ENCODE data around the gene MPI. TPM values are rescaled to one million over a fixed set of nuclear protein-coding genes. Genes with fewer than 3 reads are reported as not detected.

The MPI gene
- total and polyA plus RNA-seq, 2 donors = 22.2 to 36.1 TPM

GRCh38 chr15:74868059-74868458 lies 21.8 kb upstream of the MPI start:
- Histone ChIP-seq H3K27ac (ENCODE audit: low read depth in 1 of 2, low read length in 1 of 2) (peak overlapping the region in 1 of 2 donors; percentile 7), H3K27me3 (ENCODE audit: control insufficient read depth in 2 of 2, insufficient read depth in 1 of 2, low read length in 1 of 2) (no peaks in the 10 kb centered on the region), H3K9me3 (ENCODE audit: control insufficient read depth in 2 of 2, insufficient read depth in 1 of 2, low read length in 1 of 2) (peaks cover 2 to 5% of the 10 kb centered on the region in 2 donors), H3K4me1 (ENCODE audit: control insufficient read depth in 2 of 2, insufficient read depth in 2 of 2, low read length in 2 of 2) (peaks cover 29 to 40% of the 10 kb centered on the region in 2 donors), H3K36me3 (ENCODE audit: control insufficient read depth in 2 of 2, insufficient read depth in 2 of 2, low read length in 1 of 2) (peaks cover 17% of the 10 kb centered on the region in 2 donors), H3K4me3 (ENCODE audit: low read length in 2 of 2) (no peak overlapping the region)
- DNase-seq (ENCODE audit: low read depth in 6 of 9, low spot score in 9 of 9) = peak in 1 of 9 donors; percentile 19
- WGBS = 26% methylated on average over 6 of the region's 6 CpGs

GRCh38 chr15:74869372-74869725 lies 20.5 kb upstream of the MPI start:
- peak overlapping the region in 1 of 2 donors; percentile 46 for H3K27ac ChIP-seq (ENCODE audit: low read depth in 1 of 2, low read length in 1 of 2)

GRCh38 chr15:74869726-74870407 lies 20.0 kb upstream of the MPI start:
- peak in 1 of 9 donors; percentile 47 for DNase-seq (ENCODE audit: low read depth in 6 of 9, low spot score in 9 of 9)
- Histone ChIP-seq H3K27ac (ENCODE audit: low read depth in 1 of 2, low read length in 1 of 2) (peak overlapping the region; percentile 46 to 48), H3K27me3 (ENCODE audit: control insufficient read depth in 2 of 2, insufficient read depth in 1 of 2, low read length in 1 of 2) (no peaks in the 10 kb centered on the region), H3K36me3 (ENCODE audit: control insufficient read depth in 2 of 2, insufficient read depth in 2 of 2, low read length in 1 of 2) (peaks cover 13 to 17% of the 10 kb centered on the region in 2 donors), H3K9me3 (ENCODE audit: control insufficient read depth in 2 of 2, insufficient read depth in 1 of 2, low read length in 1 of 2) (peaks cover 2 to 5% of the 10 kb centered on the region in 2 donors), H3K4me1 (ENCODE audit: control insufficient read depth in 2 of 2, insufficient read depth in 2 of 2, low read length in 2 of 2) (peaks cover 29 to 46% of the 10 kb centered on the region in 2 donors), H3K4me3 (ENCODE audit: low read length in 2 of 2) (no peak overlapping the region)
- 17% methylated on average over 6 of the region's 6 CpGs for WGBS

More at GRCh38 chr15:74869372-74869725, 20.5 kb upstream of the MPI start:
- Histone ChIP-seq H3K4me3 (ENCODE audit: low read length in 2 of 2) (no peak overlapping the region), H3K4me1 (ENCODE audit: control insufficient read depth in 2 of 2, insufficient read depth in 2 of 2, low read length in 2 of 2) (peaks cover 29 to 46% of the 10 kb centered on the region in 2 donors), H3K27me3 (ENCODE audit: control insufficient read depth in 2 of 2, insufficient read depth in 1 of 2, low read length in 1 of 2) (no peaks in the 10 kb centered on the region), H3K9me3 (ENCODE audit: control insufficient read depth in 2 of 2, insufficient read depth in 1 of 2, low read length in 1 of 2) (peaks cover 2 to 5% of the 10 kb centered on the region in 2 donors), H3K36me3 (ENCODE audit: control insufficient read depth in 2 of 2, insufficient read depth in 2 of 2, low read length in 1 of 2) (peaks cover 16 to 17% of the 10 kb centered on the region in 2 donors)
- no peak for DNase-seq (ENCODE audit: low read depth in 6 of 9, low spot score in 9 of 9)

GRCh38 chr15:74870436-74871215 lies 19.2 kb upstream of the MPI start:
- Histone ChIP-seq H3K4me1 (ENCODE audit: control insufficient read depth in 2 of 2, insufficient read depth in 2 of 2, low read length in 2 of 2) (peaks cover 29 to 46% of the 10 kb centered on the region in 2 donors), H3K36me3 (ENCODE audit: control insufficient read depth in 2 of 2, insufficient read depth in 2 of 2, low read length in 1 of 2) (peaks cover 13 to 17% of the 10 kb centered on the region in 2 donors), H3K27me3 (ENCODE audit: control insufficient read depth in 2 of 2, insufficient read depth in 1 of 2, low read length in 1 of 2) (no peaks in the 10 kb centered on the region), H3K27ac (ENCODE audit: low read depth in 1 of 2, low read length in 1 of 2) (peak overlapping the region in 1 of 2 donors; percentile 42), H3K9me3 (ENCODE audit: control insufficient read depth in 2 of 2, insufficient read depth in 1 of 2, low read length in 1 of 2) (peaks cover 2 to 5% of the 10 kb centered on the region in 2 donors), H3K4me3 (ENCODE audit: low read length in 2 of 2) (peak overlapping the region in 1 of 2 donors; percentile 7)
- WGBS = 19% methylated on average over 6 of the region's 6 CpGs
- no peak for DNase-seq (ENCODE audit: low read depth in 6 of 9, low spot score in 9 of 9)

GRCh38 chr15:74872702-74873035 lies 17.2 kb upstream of the MPI start:
- 2% methylated on average over 11 of the region's 11 CpGs for WGBS
- no peak for DNase-seq (ENCODE audit: low read depth in 6 of 9, low spot score in 9 of 9)
- Histone ChIP-seq H3K9me3 (ENCODE audit: control insufficient read depth in 2 of 2, insufficient read depth in 1 of 2, low read length in 1 of 2) (peaks cover 2 to 4% of the 10 kb centered on the region in 2 donors), H3K27ac (ENCODE audit: low read depth in 1 of 2, low read length in 1 of 2) (peak overlapping the region; percentile 84 to 98), H3K36me3 (ENCODE audit: control insufficient read depth in 2 of 2, insufficient read depth in 2 of 2, low read length in 1 of 2) (peaks cover 6 to 15% of the 10 kb centered on the region in 2 donors), H3K4me1 (ENCODE audit: control insufficient read depth in 2 of 2, insufficient read depth in 2 of 2, low read length in 2 of 2) (peaks cover 29 to 41% of the 10 kb centered on the region in 2 donors), H3K4me3 (ENCODE audit: low read length in 2 of 2) (peak overlapping the region; percentile 74 to 97), H3K27me3 (ENCODE audit: control insufficient read depth in 2 of 2, insufficient read depth in 1 of 2, low read length in 1 of 2) (no peaks in the 10 kb centered on the region)

GRCh38 chr15:74873036-74873755 lies 16.6 kb upstream of the MPI start, which contains the start of gene SCAMP2:
Gene SCAMP2, minus strand, starts transcription at chr15:74873365. Its CDS starts 110 bp downstream, at chr15:74873255.
- no peaks in the 10 kb centered on the region for H3K27me3 ChIP-seq (ENCODE audit: control insufficient read depth in 2 of 2, insufficient read depth in 1 of 2, low read length in 1 of 2)
- DNase-seq (ENCODE audit: low read depth in 6 of 9, low spot score in 9 of 9) = peak; percentile 78 to 96 (median 88)
- H3K4me3 ChIP-seq (ENCODE audit: low read length in 2 of 2) = peak within 1 kb of the TSS; percentile 74 to 97
- under 1% methylated on average over 49 of the region's 52 CpGs for WGBS
- H3K9me3 ChIP-seq (ENCODE audit: control insufficient read depth in 2 of 2, insufficient read depth in 1 of 2, low read length in 1 of 2) = peaks cover 0 to 2% of the 10 kb centered on the region in 2 donors
- peaks cover 26 to 37% of the 10 kb centered on the region in 2 donors for H3K4me1 ChIP-seq (ENCODE audit: control insufficient read depth in 2 of 2, insufficient read depth in 2 of 2, low read length in 2 of 2)
- peak within 1 kb of the TSS; percentile 84 to 98 for H3K27ac ChIP-seq (ENCODE audit: low read depth in 1 of 2, low read length in 1 of 2)
- peaks cover under 1 to 10% of the 10 kb centered on the region in 2 donors for H3K36me3 ChIP-seq (ENCODE audit: control insufficient read depth in 2 of 2, insufficient read depth in 2 of 2, low read length in 1 of 2)

- peaks cover 0 to 2% of the 10 kb centered on the region in 2 donors for H3K9me3 ChIP-seq (ENCODE audit: control insufficient read depth in 2 of 2, insufficient read depth in 1 of 2, low read length in 1 of 2)
- H3K36me3 ChIP-seq (ENCODE audit: control insufficient read depth in 2 of 2, insufficient read depth in 2 of 2, low read length in 1 of 2) = peaks cover 0 to 5% of the 10 kb centered on the region in 2 donors
- H3K4me1 ChIP-seq (ENCODE audit: control insufficient read depth in 2 of 2, insufficient read depth in 2 of 2, low read length in 2 of 2) = peaks cover 22 to 34% of the 10 kb centered on the region in 2 donors
- H3K27ac ChIP-seq (ENCODE audit: low read depth in 1 of 2, low read length in 1 of 2) = peak overlapping the region; percentile 22 to 66
- WGBS = 54% methylated on average over 16 of the region's 16 CpGs
- DNase-seq (ENCODE audit: low read depth in 6 of 9, low spot score in 9 of 9) = no peak
- H3K27me3 ChIP-seq (ENCODE audit: control insufficient read depth in 2 of 2, insufficient read depth in 1 of 2, low read length in 1 of 2) = no peaks in the 10 kb centered on the region
- H3K4me3 ChIP-seq (ENCODE audit: low read length in 2 of 2) = peak overlapping the region; percentile 74 to 97
Observed at GRCh38 chr15:74873756-74874424, 16.0 kb upstream of the MPI start.

- H3K36me3 ChIP-seq (ENCODE audit: control insufficient read depth in 2 of 2, insufficient read depth in 2 of 2, low read length in 1 of 2) = no peaks in the 10 kb centered on the region
- peaks cover 0 to 8% of the 10 kb centered on the region in 2 donors for H3K9me3 ChIP-seq (ENCODE audit: control insufficient read depth in 2 of 2, insufficient read depth in 1 of 2, low read length in 1 of 2)
- WGBS = 83% methylated on average over 4 of the region's 4 CpGs
- no peak overlapping the region for H3K27ac ChIP-seq (ENCODE audit: low read depth in 1 of 2, low read length in 1 of 2)
- H3K27me3 ChIP-seq (ENCODE audit: control insufficient read depth in 2 of 2, insufficient read depth in 1 of 2, low read length in 1 of 2) = no peaks in the 10 kb centered on the region
- no peak for DNase-seq (ENCODE audit: low read depth in 6 of 9, low spot score in 9 of 9)
- H3K4me1 ChIP-seq (ENCODE audit: control insufficient read depth in 2 of 2, insufficient read depth in 2 of 2, low read length in 2 of 2) = peaks cover 0 to 7% of the 10 kb centered on the region in 2 donors
- no peak overlapping the region for H3K4me3 ChIP-seq (ENCODE audit: low read length in 2 of 2)
Observed at GRCh38 chr15:74878273-74878672, 11.6 kb upstream of the MPI start.
